Activated CD8-positive, alpha-beta T cell treated with anti-CD3 and anti-CD28 coated beads for 36 hours (primary cell): ENCODE measurements around the gene EXOG. TPM values are rescaled to one million over a fixed set of nuclear protein-coding genes. Genes with fewer than 3 reads are reported as not detected.

Source experiments
- ATAC-seq: fragments of 200-7000 bp; cut with Tn5 transposase; one replicate; pipeline ENCODE4 v1.10.0; 2021; ENCODE audit warnings: mild to moderate bottlenecking, moderate library complexity
- CTCF ChIA-PET: fragments of 350-600 bp; sonication (Branson Sonifier 250); formaldehyde crosslinking; loops from one replicate; lab custom pipeline; 2021; ENCODE audit warnings: antibody characterized with exemption; lab: Charles Lee
- POLR2A ChIA-PET: fragments of 350-600 bp; sonication (Branson Sonifier 250); formaldehyde crosslinking; loops from one replicate; lab custom pipeline; 2021; ENCODE audit warnings: antibody characterized with exemption; lab: Charles Lee
- DNase-seq: peaks from one replicate; pipeline ENCODE4 v3.0.0-alpha.2; 2020
- H3K27ac Mint-ChIP-seq: one replicate; pipeline ENCODE4 v1.8.0; 2021; ENCODE audit warnings: mild to moderate bottlenecking, mixed read lengths
- H3K27me3 Mint-ChIP-seq: one replicate; pipeline ENCODE4 v1.8.0; 2021; ENCODE audit warnings: mixed read lengths
- H3K36me3 Mint-ChIP-seq: one replicate; pipeline ENCODE4 v1.8.0; 2021; ENCODE audit warnings: low read depth, mixed read lengths
- H3K4me1 Mint-ChIP-seq: one replicate; pipeline ENCODE4 v1.8.0; 2021; ENCODE audit warnings: low read depth, mixed read lengths
- H3K4me3 Mint-ChIP-seq: one replicate; pipeline ENCODE4 v1.8.0; 2021; ENCODE audit warnings: mild to moderate bottlenecking, moderate library complexity, mixed read lengths
- H3K9me3 Mint-ChIP-seq: one replicate; pipeline ENCODE4 v1.8.0; 2021; ENCODE audit warnings: mixed read lengths
- intact Hi-C: fragments of 100-400 bp; cut with micrococcal nuclease; formaldehyde crosslinking; loops from one replicate; pipeline ENCODE4 v1.10.0; 2022
- total RNA-seq, 2 experiments: library from RNA; stranded (reverse); gene quantifications; one replicate each; pipeline ENCODE4 v1.2.3, GENCODE V29; 2021
- TF ChIP-seq, protein P1 (sequence below): fragments of 200-600 bp; IDR thresholded peaks from one replicate; pipeline ENCODE4 v1.8.0; 2022; ENCODE audit warnings: antibody characterized with exemption, mild to moderate bottlenecking

Gene EXOG
- total RNA-seq, 2 experiments from 2014 or later = 16.8 to 17.7 TPM

GRCh38 chr3:38457111-38458003 lies 38.8 kb upstream of the EXOG start:
- no peak overlapping the region for H3K4me3 Mint-ChIP-seq
- no peaks in the 10 kb centered on the region for H3K36me3 Mint-ChIP-seq
- CTCF ChIA-PET = interaction anchor here (1.0 kb wide), 1 partner anchor 22 kb away, joined by 3 read pairs; no protein-coding TSS in a partner anchor
- H3K4me1 Mint-ChIP-seq = peaks cover 10% of the 10 kb centered on the region
- no peaks in the 10 kb centered on the region for H3K9me3 Mint-ChIP-seq
- no peak overlapping the region for H3K27ac Mint-ChIP-seq
- DNase-seq (no peak), ATAC-seq (no peak)
- H3K27me3 Mint-ChIP-seq = no peaks in the 10 kb centered on the region
- intact Hi-C loops = no loop called here
- POLR2A ChIA-PET = interaction anchor here (1.2 kb wide), 1 partner anchor 8 kb away, joined by 3 read pairs; no protein-coding TSS in a partner anchor
- TF ChIP-seq, protein P1, sequence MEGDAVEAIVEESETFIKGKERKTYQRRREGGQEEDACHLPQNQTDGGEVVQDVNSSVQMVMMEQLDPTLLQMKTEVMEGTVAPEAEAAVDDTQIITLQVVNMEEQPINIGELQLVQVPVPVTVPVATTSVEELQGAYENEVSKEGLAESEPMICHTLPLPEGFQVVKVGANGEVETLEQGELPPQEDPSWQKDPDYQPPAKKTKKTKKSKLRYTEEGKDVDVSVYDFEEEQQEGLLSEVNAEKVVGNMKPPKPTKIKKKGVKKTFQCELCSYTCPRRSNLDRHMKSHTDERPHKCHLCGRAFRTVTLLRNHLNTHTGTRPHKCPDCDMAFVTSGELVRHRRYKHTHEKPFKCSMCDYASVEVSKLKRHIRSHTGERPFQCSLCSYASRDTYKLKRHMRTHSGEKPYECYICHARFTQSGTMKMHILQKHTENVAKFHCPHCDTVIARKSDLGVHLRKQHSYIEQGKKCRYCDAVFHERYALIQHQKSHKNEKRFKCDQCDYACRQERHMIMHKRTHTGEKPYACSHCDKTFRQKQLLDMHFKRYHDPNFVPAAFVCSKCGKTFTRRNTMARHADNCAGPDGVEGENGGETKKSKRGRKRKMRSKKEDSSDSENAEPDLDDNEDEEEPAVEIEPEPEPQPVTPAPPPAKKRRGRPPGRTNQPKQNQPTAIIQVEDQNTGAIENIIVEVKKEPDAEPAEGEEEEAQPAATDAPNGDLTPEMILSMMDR = no peak

DNA sequence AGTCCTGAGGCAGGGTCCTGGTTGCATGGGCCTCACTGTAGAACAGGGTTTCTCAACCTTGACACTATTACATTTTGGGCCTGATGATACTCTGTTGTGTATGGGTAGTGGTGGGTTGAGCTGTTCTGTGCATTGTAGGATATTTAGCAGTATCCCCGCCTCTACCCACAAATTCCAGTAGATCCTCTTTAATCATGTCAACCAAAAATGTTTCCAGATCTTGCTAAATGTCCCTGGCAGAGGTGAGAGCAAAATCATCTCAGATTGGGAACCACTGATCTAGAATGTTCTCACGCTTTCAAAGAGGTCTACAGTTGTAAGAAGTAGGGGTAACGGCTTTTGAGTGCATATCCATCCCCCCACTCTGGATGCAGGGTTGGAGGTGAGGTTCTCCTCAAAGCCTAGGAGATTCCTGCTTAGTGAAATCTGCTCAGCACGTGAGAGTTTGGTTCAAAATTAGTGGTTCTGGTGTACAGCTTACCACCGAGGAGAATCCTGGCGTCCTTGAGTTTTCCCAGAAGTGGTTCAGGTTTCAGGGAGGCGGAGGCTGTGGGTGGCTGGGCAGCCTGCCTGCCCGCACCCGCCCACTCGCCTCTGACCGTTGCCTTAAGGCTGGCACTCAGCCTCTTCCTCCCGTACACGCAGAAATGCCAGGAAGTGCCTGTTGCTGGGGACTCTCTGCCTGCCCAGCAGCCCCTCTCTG lies 37.2 kb upstream of the EXOG start:
- ChIA-PET CTCF (interaction anchor here (1.3 kb wide), 1 partner anchor 62 kb away, joined by 3 read pairs; no protein-coding TSS in a partner anchor), POLR2A (interaction anchor here (1.2 kb wide), 1 partner anchor 9 kb away, joined by 3 read pairs; no protein-coding TSS in a partner anchor)
- H3K27me3 Mint-ChIP-seq = no peaks in the 10 kb centered on the region
- no peak overlapping the region for H3K4me3 Mint-ChIP-seq
- no peaks in the 10 kb centered on the region for H3K9me3 Mint-ChIP-seq
- TF ChIP-seq, protein P1 = no peak
- peaks cover 10% of the 10 kb centered on the region for H3K4me1 Mint-ChIP-seq
- DNase-seq = no peak
- no peak for ATAC-seq
- intact Hi-C loops = no loop called here
- H3K27ac Mint-ChIP-seq = no peak overlapping the region
- no peaks in the 10 kb centered on the region for H3K36me3 Mint-ChIP-seq

DNA sequence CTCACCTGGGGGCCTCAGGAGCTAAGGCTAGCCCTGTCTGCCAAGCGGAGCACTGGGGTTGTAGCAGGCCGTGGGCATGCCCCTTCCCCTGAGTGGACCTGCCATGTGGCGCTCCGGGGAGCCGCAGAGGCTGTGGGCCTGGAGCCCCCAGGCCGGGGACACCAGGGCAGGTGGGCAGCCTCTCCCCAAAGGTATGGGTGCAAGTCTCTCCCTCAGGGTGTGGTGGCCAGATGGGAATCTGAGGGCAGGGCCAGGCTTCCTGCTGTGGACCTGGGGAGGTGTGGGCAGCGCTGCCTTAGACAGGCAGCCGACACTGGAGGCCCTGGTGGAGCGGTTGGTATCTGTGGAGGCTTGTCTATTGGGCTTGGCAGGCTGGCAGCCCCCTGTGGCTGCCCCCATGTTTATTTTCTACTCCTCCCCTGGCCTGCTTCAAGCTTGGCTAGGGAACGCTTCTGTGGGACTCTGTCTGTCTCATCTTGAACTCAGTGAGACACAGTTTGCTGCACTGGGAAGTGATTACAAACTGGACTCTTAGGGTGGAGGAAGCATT lies 36.6 kb upstream of the EXOG start:
- POLR2A ChIA-PET = no interaction called here
- CTCF ChIA-PET = no interaction called here
- no peak for ATAC-seq

DNA sequence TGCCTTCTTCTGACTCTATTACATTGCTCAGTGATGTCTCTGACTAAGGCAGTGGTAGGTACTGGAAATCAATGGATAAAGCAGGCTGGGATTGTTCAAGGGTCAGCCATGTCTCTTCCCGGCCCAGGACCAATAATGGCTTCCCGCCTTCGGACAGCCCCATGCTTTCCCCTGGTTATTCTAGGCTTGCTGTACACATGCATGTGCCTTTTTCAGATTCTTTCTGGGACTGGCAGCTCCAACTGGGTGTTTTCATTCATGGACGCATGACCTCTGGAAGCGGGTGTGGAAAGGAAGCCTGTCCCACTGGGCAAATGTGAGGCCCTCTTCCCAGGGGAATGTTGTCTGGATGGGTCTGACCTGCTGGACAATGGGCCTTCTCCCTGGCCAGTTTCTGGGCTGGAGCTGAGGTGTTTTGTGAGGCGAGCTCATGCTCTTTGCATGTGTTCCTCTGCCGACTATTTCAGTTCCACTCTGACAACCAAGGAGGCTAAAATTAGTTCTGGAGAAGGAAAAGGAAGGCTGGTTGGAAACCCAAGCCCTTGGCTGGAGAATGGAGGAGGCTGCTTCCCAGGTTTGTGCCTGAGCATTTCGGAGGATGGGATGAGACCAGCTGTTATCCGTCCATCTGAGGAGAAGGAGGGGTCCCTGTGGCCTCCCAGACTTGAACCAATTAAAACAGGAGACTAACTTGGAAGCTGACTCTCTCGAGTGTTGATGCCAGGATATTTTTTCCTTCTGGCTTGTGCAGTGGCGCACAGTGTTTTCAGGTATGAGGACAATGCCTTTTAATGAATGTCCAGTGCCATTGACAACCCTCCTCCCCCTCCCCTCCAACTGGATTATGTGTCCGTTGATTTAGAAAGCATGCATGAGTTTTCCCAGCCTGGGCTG lies 35.5 kb upstream of the EXOG start:
- H3K9me3 Mint-ChIP-seq = no peaks in the 10 kb centered on the region
- H3K4me1 Mint-ChIP-seq = peaks cover 10% of the 10 kb centered on the region
- ChIA-PET CTCF (no interaction called here), POLR2A (no interaction called here)
- TF ChIP-seq, protein P1 = no peak
- DNase-seq = no peak
- no peak overlapping the region for H3K4me3 Mint-ChIP-seq
- no peak for ATAC-seq
- no peaks in the 10 kb centered on the region for H3K27me3 Mint-ChIP-seq
- H3K36me3 Mint-ChIP-seq = no peaks in the 10 kb centered on the region
- intact Hi-C loops = no loop called here
- H3K27ac Mint-ChIP-seq = no peak overlapping the region

More for the DNA sequence above, 36.6 kb upstream of the EXOG start:
- Mint-ChIP-seq H3K36me3 (no peaks in the 10 kb centered on the region), H3K9me3 (no peaks in the 10 kb centered on the region), H3K4me1 (peaks cover 10% of the 10 kb centered on the region), H3K4me3 (no peak overlapping the region), H3K27me3 (no peaks in the 10 kb centered on the region), H3K27ac (no peak overlapping the region)
- DNase-seq = no peak
- TF ChIP-seq, protein P1 = no peak
- intact Hi-C loops = no loop called here
